ENCODE measurements around the gene RAB10.

The RAB10 gene

DNA sequence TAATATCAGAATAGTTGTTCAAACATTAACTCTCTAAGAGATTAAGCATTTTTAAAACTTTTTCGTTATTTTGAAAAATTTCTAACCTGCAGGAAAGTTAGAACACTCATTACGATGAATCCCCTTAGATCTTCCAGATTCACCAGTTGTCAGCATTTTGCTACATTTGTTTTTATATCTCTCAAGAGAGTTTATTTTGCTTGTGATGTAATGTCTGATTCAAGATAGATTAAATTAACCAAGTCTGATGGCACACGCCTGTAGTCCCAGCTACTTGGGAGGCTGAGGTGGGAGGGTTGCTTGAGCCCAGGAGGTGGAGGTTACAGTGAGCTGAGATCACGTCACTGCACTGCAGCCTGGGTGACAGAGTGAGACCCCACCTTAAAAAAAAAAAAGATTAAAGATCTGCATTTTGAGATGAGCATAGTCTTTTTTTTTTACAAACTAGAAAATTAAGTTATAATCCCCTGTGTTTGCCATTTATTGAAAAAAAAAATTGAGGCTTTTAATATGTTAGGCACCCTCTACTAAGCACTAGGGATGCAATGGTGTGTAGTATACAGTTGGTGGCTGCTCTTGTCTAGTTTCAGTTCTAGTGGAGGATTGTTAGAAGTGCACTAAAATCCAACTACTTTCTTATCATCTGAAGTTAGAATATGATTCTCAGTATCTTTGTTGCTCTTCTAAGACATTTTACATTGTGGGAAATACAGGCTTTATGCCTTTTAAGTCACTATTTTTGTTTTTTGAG, 20.9 kb downstream of the RAB10 start:
- Histone ChIP-seq H3K9ac (no peak overlapping the region), H3K9me3 (no peaks in the 10 kb centered on the region), H3K27ac (no peak overlapping the region), H3K4me1 (0 out of 2 replicates have a peak, but pooled peaks cover 8% of the 10 kb centered on the region), H4K20me1 (peaks cover 100% of the 10 kb centered on the region), H3K27me3 (no peaks in the 10 kb centered on the region), H3K36me3 (peaks cover 61% of the 10 kb centered on the region), H3K4me3 (no peak overlapping the region), H3K4me2 (no peak overlapping the region)
- TF ChIP-seq Cebpa-rat (IDR thresholded peaks at IDR 0.05): no peak

DNA sequence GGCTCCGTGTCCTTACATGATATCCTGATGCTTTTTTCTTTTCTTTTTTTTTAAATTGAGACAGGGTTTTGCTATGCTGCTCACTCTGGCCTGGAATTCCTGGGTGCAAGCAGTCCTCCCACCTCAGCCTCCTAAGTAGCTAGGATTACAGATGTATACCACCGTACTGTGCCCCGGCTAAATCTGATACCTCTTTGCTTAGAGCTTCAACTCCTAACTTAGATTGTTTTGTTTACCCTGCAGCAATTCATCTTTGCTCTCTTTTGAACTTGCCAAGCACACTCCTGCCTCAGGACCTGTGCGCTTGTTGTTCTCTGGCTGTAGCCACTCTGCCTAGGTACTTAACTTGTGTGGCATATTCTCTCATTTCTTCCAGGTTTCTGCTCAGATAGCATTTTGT, 24.5 kb downstream of the RAB10 start:
- Histone ChIP-seq H3K9me3 (no peaks in the 10 kb centered on the region), H3K4me2 (no peak overlapping the region)

DNA sequence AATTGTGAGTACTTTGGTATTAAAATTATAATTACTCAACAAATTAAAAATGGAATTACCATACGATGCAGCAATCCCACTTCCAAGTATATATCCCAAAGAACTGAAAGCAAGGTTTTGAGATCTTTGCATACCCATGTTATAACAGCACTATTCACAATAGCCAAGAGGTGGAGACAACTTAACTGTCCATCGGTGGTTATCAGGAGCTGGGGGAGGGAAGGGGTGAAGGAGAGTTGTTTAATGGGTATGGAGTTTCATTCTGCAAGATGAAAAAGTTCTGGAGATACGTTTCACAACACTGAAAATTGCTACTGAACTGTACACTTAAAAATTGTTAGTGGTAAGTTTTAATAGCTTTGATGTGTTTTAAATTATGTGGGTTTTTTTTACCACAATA, 25.7 kb downstream of the RAB10 start:
- TF ChIP-seq Cebpa-rat (IDR thresholded peaks at IDR 0.05): no peak
- H3K27ac ChIP-seq: no peak overlapping the region

More for the DNA sequence above, 24.5 kb downstream of the RAB10 start:
- Histone ChIP-seq H3K27ac (no peak overlapping the region), H3K4me3 (no peak overlapping the region), H4K20me1 (peaks cover 99% of the 10 kb centered on the region), H3K36me3 (peaks cover 59% of the 10 kb centered on the region), H3K9ac (no peak overlapping the region), H3K4me1 (no peaks in the 10 kb centered on the region), H3K27me3 (no peaks in the 10 kb centered on the region)
- no peak for TF ChIP-seq Cebpa-rat (IDR thresholded peaks at IDR 0.05)

DNA sequence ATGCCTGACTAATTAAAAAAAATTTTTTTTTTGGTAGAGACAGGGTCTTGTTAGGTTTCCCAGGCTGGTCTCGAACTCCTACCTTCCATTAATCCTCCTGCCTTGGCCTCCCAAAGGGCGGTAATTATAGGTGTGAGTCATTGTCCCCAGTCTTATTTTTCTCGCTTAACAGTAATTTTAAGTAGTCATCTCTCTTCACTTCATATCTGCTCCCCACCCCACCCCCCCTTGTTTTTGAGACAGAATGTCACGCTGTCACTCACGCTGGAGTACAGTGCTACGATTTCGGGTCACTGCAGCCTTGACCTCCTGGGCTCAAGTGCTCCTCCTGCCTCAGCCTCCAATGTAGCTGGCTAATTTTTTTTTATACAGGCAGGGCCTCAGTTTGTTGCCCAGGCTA, 27.7 kb downstream of the RAB10 start:
- Histone ChIP-seq H3K36me3 (peaks cover 65% of the 10 kb centered on the region), H3K4me2 (no peak overlapping the region), H3K4me1 (no peaks in the 10 kb centered on the region), H3K27me3 (no peaks in the 10 kb centered on the region), H3K9ac (no peak overlapping the region), H3K4me3 (no peak overlapping the region), H4K20me1 (peaks cover 97% of the 10 kb centered on the region), H3K9me3 (no peaks in the 10 kb centered on the region), H3K27ac (no peak overlapping the region)
- no peak for TF ChIP-seq Cebpa-rat (IDR thresholded peaks at IDR 0.05)

More for the DNA sequence above, 25.7 kb downstream of the RAB10 start:
- H3K4me3 ChIP-seq: no peak overlapping the region
- H3K27me3 ChIP-seq: no peaks in the 10 kb centered on the region
- no peak overlapping the region for H3K4me2 ChIP-seq
- no peaks in the 10 kb centered on the region for H3K4me1 ChIP-seq
- peaks cover 99% of the 10 kb centered on the region for H4K20me1 ChIP-seq
- no peak overlapping the region for H3K9ac ChIP-seq
- H3K36me3 ChIP-seq: peaks cover 69% of the 10 kb centered on the region
- H3K9me3 ChIP-seq: no peaks in the 10 kb centered on the region

DNA sequence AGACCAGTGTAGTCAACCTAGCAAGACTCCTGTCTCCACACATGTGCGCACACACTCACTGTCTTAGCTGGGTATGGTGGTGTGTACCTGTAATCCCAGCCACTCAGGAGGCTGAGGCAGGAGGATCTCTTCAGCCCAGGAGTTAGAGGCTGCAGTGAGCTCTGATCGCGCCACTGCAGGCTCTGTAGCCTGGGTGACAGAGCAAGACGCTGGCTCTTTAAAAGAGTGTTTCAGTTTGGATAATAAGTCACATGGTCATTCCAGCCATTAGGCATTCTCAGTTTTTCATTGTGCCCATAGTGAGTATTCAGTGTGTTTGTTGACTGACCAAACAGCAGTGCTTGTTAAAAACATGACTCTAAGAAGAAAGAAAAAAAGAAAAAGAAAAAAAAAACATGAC, 31.0 kb downstream of the RAB10 start:
- no peak for TF ChIP-seq Cebpa-rat (IDR thresholded peaks at IDR 0.05)
- peaks cover 27% of the 10 kb centered on the region for H3K4me1 ChIP-seq
- H3K4me3 ChIP-seq: no peak overlapping the region
- H3K27me3 ChIP-seq: no peaks in the 10 kb centered on the region
- no peaks in the 10 kb centered on the region for H3K9me3 ChIP-seq
- no peak overlapping the region for H3K4me2 ChIP-seq
- H3K36me3 ChIP-seq: peaks cover 55% of the 10 kb centered on the region
- H3K9ac ChIP-seq: no peak overlapping the region
- H3K27ac ChIP-seq: no peak overlapping the region
- peaks cover 97% of the 10 kb centered on the region for H4K20me1 ChIP-seq

DNA sequence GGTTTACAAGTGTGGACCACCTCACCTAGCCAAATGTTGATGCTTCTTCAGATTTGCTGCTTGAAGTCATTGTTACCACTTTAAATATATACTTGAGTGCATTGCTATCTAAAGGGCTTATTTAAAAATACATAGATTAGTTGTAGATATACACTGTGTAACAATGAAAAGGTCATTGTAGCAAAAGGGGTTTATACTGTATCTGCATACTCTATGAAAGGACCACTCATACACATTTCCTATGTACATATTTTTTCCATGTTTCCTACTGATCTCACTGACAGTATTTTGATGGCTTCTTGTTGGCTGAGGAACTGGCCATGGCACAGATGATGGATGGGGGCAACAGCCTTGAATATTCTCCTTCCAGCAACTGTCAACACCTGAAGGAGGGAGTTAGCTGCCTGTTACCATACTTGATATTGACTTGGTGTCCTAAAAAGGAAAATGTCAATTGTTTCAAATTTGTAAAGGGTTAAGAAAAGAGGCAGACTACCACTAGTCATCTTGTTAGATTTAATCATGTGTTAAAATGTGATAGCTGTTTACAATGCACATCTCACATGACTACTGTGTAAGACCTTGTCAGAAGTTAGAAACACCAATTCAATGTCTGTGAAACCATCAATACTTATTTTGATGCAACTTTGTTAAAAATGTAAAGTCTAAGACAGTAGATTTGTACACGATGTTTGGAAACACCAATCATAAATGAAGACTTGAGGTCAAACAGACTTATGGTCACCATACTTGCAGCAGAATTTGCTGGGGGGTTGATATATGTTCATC, 33.5 kb downstream of the RAB10 start:
- H3K4me3 ChIP-seq: no peak overlapping the region
- peaks cover 31% of the 10 kb centered on the region for H3K4me1 ChIP-seq
- TF ChIP-seq Cebpa-rat (IDR thresholded peaks at IDR 0.05): no peak
- peaks cover 47% of the 10 kb centered on the region for H3K36me3 ChIP-seq
- H3K27me3 ChIP-seq: no peaks in the 10 kb centered on the region
- no peak overlapping the region; the same call in 1 of the 2 replicates for H3K4me2 ChIP-seq
- H3K9me3 ChIP-seq: no peaks in the 10 kb centered on the region
- no peak overlapping the region for H3K9ac ChIP-seq
- peaks cover 97% of the 10 kb centered on the region for H4K20me1 ChIP-seq
- H3K27ac ChIP-seq: no peak overlapping the region

DNA sequence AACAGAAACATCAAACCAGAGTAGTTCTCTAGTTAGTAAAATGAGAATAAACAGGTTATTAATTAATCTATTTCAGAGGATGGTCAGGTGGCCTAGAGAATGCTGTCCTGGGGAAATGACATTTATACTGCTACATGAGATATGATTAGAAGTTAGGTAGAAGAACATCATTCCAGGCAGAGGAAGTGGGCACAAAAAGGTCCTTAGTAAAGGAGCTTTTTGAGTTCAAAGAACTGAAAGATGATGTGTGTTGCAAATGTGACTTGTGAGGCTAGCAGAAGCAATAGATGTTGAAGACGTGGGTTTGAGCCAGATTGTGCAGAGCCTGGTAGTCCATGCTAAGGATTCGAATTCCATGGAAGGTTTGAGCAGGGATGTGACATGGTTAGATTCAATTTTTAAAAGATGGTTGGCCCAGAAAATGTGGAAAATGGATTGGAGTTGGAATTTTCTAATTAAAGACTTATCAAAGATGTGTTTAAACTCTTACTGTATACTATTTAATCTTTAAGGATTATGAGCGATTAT, 34.2 kb downstream of the RAB10 start:
- H3K4me3 ChIP-seq: no peak overlapping the region
- no peaks in the 10 kb centered on the region for H3K27me3 ChIP-seq
- peaks cover 40% of the 10 kb centered on the region for H3K36me3 ChIP-seq
- peaks cover 31% of the 10 kb centered on the region for H3K4me1 ChIP-seq
- no peak for TF ChIP-seq Cebpa-rat (IDR thresholded peaks at IDR 0.05)
- H4K20me1 ChIP-seq: peaks cover 97% of the 10 kb centered on the region
- H3K9me3 ChIP-seq: no peaks in the 10 kb centered on the region
- no peak overlapping the region for H3K9ac ChIP-seq
- no peak overlapping the region for H3K27ac ChIP-seq
- peak overlapping the region; percentile 21 for H3K4me2 ChIP-seq

DNA sequence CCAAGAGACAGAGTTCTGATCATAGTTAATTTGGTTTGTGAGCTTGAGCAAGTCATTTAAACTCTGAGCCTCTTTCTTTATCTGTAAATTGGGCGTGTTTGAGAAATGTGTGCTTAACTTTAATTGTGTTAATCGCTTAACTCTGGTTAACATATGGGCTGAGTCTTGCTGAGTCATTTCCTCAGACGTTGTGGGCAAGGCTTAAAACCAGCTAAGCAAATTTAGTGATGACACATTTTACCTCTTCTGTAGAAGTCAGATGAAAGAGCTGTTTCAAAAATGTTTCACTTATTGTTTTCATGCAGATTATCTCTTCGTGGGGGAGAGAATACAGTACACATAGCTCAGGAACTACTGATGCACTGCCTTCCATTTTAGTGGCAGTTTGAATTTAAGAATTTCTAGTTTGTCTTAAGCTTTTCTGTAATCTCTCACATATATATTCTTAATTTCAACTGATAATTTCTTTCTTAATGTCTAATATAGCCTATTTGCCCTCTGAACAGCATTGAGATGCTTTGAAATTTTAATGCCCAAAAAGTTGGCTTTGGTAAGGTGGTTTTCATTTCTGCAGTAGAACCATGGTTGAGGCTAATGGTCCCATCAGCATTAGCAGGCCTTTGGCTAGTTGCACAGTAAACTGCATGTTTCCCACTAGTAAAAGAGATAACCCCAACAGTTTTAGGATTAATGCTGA, 34.9 kb downstream of the RAB10 start:
- H3K9me3 ChIP-seq: no peaks in the 10 kb centered on the region
- H3K27ac ChIP-seq: no peak overlapping the region
- peaks cover 36% of the 10 kb centered on the region for H3K36me3 ChIP-seq
- no peak overlapping the region for H3K4me3 ChIP-seq
- H4K20me1 ChIP-seq: peaks cover 97% of the 10 kb centered on the region
- no peaks in the 10 kb centered on the region for H3K27me3 ChIP-seq
- peak overlapping the region; percentile 33; the same call in 1 of the 2 replicates for H3K4me2 ChIP-seq
- peaks cover 31% of the 10 kb centered on the region for H3K4me1 ChIP-seq
- TF ChIP-seq Cebpa-rat (IDR thresholded peaks at IDR 0.05): no peak
- H3K9ac ChIP-seq: no peak overlapping the region

DNA sequence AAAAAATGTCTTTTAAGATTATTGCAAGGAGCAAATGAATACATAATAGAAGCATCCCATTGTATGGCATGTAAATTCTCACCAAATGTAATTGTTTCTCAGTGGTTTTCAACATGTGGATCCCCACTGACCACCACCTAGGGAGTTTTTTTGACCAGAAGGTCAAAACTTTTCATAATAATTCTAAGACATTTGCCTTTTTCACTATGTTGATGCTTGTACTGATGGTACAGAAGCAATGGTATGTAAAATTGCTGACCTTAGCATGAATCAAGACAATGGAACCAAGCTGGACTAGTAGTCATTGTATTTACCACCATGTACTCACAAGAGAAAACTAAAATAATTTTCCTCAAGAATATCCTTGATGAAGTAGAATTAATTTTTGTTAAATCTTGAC, 36.8 kb downstream of the RAB10 start:
- H3K27ac ChIP-seq: no peak overlapping the region

More for the DNA sequence above, 36.8 kb downstream of the RAB10 start:
- peaks cover 98% of the 10 kb centered on the region for H4K20me1 ChIP-seq
- TF ChIP-seq Cebpa-rat (IDR thresholded peaks at IDR 0.05): no peak
- H3K27me3 ChIP-seq: no peaks in the 10 kb centered on the region
- H3K4me1 ChIP-seq: peaks cover 31% of the 10 kb centered on the region
- no peak overlapping the region for H3K9ac ChIP-seq
- H3K36me3 ChIP-seq: peaks cover 24% of the 10 kb centered on the region
- H3K4me2 ChIP-seq: no peak overlapping the region
- H3K4me3 ChIP-seq: no peak overlapping the region
- no peaks in the 10 kb centered on the region for H3K9me3 ChIP-seq
